IPS-NIHi7 (cell line): ENCODE data around the gene RETN.

Source experiments
- DNase-seq: peaks from one replicate; pipeline ENCODE4 v3.0.0; 2012; ENCODE audit warnings: mixed read lengths; ENCODE audit errors: extremely low spot score

The RETN gene

GRCh38 chr19:7705387-7706187 is 36.7 kb downstream of the RETN start:
- DNase-seq = no peak

- DNase-seq = no peak
Observed at GRCh38 chr19:7706188-7706954, 37.5 kb downstream of the RETN start.

- DNase-seq = no peak
Observed at GRCh38 chr19:7706955-7707456, 38.2 kb downstream of the RETN start.

- no peak for DNase-seq
Observed at GRCh38 chr19:7709932-7710460, 41.1 kb downstream of the RETN start.

GRCh38 chr19:7710616-7711015 is 41.8 kb downstream of the RETN start:
- DNase-seq = no peak

- no peak for DNase-seq
Observed at GRCh38 chr19:7715671-7716070, 46.8 kb downstream of the RETN start.

- DNase-seq = no peak
Observed at GRCh38 chr19:7716762-7717161, 47.9 kb downstream of the RETN start.

GRCh38 chr19:7718668-7719067 is 49.8 kb downstream of the RETN start:
- no peak for DNase-seq
